ENCODE measurements around the gene LRBA. TPM values are rescaled to one million over a fixed set of nuclear protein-coding genes. Genes with fewer than 3 reads are reported as not detected.
"Not testable (repeated sequence)": the region's sequence is repeated elsewhere in the genome, so short reads cannot be mapped to it uniquely, and the experiment has no call there.

The LRBA gene
- total and polyA plus RNA-seq, 7 donors = 16.8 to 184 (median 91.1) TPM

DNA sequence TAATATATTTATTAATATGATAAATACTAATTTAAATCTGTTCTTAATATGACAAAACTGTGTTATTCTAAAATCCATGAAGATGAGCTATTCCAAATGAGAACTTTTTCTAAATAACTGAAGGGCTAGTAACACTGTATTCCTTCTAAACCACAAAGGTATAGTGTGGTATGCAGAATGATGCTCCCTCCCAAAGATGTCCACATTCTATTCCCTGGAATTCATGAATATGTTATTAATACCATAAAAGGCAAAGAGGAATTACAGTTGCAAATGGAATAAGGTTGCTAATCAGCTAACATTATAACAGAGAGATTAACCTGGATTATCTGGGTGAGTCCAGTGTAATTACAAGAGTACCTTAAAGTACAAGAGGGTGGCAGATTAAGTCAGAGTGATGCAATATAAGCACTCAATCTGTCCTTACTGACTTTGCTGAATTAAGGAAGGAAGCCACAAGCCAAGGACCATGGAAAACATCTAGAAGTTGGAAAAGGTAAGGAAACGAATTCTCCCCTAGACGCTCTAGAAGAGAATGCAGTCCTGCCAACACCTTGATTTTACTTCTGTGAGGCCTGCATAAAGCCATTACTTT is 453.8 kb downstream of the LRBA start:
- intact Hi-C loops (cut with DNase I) = no loop called here
- WGBS, 2 donors = 93 to 94% methylated on average over 2 of the region's 2 CpGs
- Histone ChIP-seq H3K4me1 (peaks cover 0 to 4% (median 0%) of the 10 kb centered on the region in 4 donors), H3K9me3 (peaks cover 0 to 5% (median 0%) of the 10 kb centered on the region in 4 donors), H3K36me3 (peaks cover 0 to 6% (median 0%) of the 10 kb centered on the region in 4 donors), H3K27ac (no peak overlapping the region), H3K27me3 (no peaks in the 10 kb centered on the region), H3K4me3 (no peak overlapping the region)
- TF ChIP-seq EP300 (IDR thresholded peaks at IDR 0.05) (no peak), POLR2A (IDR thresholded peaks at IDR 0.05) (no peak), POLR2AphosphoS5 (IDR thresholded peaks at IDR 0.05) (no peak)
- TF ChIP-seq, protein P1, sequence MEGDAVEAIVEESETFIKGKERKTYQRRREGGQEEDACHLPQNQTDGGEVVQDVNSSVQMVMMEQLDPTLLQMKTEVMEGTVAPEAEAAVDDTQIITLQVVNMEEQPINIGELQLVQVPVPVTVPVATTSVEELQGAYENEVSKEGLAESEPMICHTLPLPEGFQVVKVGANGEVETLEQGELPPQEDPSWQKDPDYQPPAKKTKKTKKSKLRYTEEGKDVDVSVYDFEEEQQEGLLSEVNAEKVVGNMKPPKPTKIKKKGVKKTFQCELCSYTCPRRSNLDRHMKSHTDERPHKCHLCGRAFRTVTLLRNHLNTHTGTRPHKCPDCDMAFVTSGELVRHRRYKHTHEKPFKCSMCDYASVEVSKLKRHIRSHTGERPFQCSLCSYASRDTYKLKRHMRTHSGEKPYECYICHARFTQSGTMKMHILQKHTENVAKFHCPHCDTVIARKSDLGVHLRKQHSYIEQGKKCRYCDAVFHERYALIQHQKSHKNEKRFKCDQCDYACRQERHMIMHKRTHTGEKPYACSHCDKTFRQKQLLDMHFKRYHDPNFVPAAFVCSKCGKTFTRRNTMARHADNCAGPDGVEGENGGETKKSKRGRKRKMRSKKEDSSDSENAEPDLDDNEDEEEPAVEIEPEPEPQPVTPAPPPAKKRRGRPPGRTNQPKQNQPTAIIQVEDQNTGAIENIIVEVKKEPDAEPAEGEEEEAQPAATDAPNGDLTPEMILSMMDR (IDR thresholded peaks at IDR 0.05) = no peak
- no peak for DNase-seq

DNA sequence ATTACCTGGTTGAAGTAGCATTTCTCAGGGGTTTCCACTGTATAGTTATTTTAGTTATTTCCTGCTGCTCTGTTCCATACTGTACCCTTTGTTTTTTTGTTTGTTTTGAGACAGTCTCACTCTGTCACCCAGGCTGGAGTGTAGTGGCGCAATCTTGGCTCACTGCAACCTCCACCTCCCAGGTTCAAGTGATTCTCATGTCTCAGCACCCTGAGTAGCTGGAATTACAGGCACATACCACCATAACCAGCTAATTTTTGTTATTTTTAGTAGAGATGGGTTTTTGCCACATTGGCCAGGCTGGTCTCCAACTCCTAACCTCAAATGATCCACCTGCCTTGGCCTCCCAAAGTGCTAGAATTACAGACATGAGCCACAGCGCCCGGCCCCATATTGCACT is 457.3 kb downstream of the LRBA start:
- H3K27ac ChIP-seq; H3K4me1 ChIP-seq; H3K27me3 ChIP-seq; H3K4me3 ChIP-seq; H3K36me3 ChIP-seq; DNase-seq; intact Hi-C loops (cut with DNase I); H3K9me3 ChIP-seq: not testable (repeated sequence)
- WGBS, 2 donors = 98 to 99% methylated on average over 3 of the region's 3 CpGs

DNA sequence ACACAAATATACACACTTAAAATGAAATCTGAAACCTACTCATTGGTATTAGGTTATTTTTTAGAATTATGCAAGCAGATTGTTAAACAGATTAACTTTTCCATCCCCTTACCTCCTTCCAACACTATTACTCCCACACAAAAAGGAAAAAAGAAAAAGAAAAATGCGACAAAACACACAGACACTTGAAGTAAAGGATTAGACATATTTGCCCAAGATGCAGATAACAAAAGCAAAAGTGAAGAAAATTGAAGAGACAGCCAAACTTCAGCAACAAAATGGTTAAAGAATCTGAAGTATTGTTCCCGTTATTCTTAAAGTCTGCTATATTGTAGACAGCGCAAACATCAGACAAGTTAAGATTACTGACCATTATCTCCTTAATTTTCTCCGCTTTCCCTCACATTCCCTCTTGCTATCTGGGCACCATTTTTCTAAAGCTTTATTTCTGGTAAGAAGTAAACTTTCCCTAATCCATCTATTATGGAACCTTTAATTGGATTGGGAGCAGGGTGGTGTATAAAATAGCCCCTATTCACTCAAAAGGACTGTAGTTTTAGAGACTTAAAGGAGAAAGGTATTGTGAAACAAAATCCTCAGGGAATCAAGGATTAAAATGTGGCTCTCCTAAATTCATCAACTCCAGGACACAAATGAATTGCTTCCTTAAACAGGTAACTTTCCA is 467.8 kb downstream of the LRBA start:
- H3K9me3 ChIP-seq = no peaks in the 10 kb centered on the region
- H3K27me3 ChIP-seq = no peaks in the 10 kb centered on the region
- no peak overlapping the region for H3K4me3 ChIP-seq
- no peak overlapping the region for H3K27ac ChIP-seq
- TF ChIP-seq, protein P1 (IDR thresholded peaks at IDR 0.05) = no peak
- no peak for TF ChIP-seq POLR2AphosphoS5 (IDR thresholded peaks at IDR 0.05)
- no peak for TF ChIP-seq POLR2A (IDR thresholded peaks at IDR 0.05)
- TF ChIP-seq EP300 (IDR thresholded peaks at IDR 0.05) = no peak
- intact Hi-C loops (cut with DNase I) = no loop called here
- peaks cover 0 to 51% (median 27%) of the 10 kb centered on the region in 4 donors for H3K4me1 ChIP-seq
- no peaks in the 10 kb centered on the region for H3K36me3 ChIP-seq
- WGBS, 2 donors = 84 to 85% methylated on average over 4 of the region's 4 CpGs
- no peak for DNase-seq

DNA sequence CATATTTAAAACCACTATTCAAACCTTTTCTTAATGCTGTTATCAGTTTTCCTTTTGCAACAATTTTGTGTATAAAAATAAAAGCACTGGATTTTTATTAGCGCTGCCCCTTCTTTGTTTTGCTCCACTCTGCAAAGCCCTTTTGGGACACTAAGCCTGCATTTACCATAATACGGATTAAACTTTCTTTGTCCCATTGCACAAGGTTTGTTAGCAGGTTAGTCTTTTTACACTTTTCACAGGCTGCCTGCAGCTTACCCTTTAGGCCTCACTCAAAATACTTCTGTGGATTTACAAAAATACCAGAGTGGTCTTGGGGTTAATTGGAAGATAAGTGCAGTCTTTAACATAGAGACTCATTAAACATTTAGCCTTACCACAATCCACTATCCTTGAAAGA is 468.8 kb downstream of the LRBA start:
- DNase-seq = no peak
- no peak overlapping the region for H3K4me3 ChIP-seq
- H3K27me3 ChIP-seq = no peaks in the 10 kb centered on the region
- TF ChIP-seq POLR2AphosphoS5 (IDR thresholded peaks at IDR 0.05) (no peak), EP300 (IDR thresholded peaks at IDR 0.05) (no peak), POLR2A (IDR thresholded peaks at IDR 0.05) (no peak)
- TF ChIP-seq, protein P1 (IDR thresholded peaks at IDR 0.05) = no peak
- H3K27ac ChIP-seq = no peak overlapping the region
- intact Hi-C loops (cut with DNase I) = no loop called here
- no peaks in the 10 kb centered on the region for H3K36me3 ChIP-seq
- no peaks in the 10 kb centered on the region for H3K9me3 ChIP-seq
- WGBS, 2 donors = 96 to 98% methylated on average over 2 of the region's 2 CpGs
- peaks cover 0 to 57% (median 28%) of the 10 kb centered on the region in 4 donors for H3K4me1 ChIP-seq

DNA sequence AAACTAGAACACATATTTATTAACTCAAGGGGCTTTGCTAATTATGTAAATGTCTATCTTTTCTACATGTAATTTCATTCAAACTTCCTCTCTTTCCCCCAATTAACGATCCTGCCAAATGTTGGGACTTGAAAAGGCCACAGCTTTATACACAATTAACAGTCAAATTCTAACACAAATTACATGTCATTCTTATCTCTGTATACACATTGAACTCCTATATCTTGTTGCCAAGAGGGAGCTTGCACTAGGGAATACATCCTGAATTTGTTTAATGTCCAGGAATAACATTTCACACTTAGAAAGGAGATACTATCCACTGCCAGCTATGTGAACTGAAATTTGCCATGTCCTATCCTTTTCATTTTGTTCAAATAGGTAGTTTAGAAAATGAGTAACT is 472.0 kb downstream of the LRBA start:
- no peak for DNase-seq
- no peaks in the 10 kb centered on the region for H3K9me3 ChIP-seq
- peaks cover 0 to 42% (median 27%) of the 10 kb centered on the region in 4 donors for H3K4me1 ChIP-seq
- no peak overlapping the region for H3K4me3 ChIP-seq
- intact Hi-C loops (cut with DNase I) = no loop called here
- TF ChIP-seq, protein P1 (IDR thresholded peaks at IDR 0.05) = no peak
- no peak for TF ChIP-seq POLR2A (IDR thresholded peaks at IDR 0.05)
- TF ChIP-seq POLR2AphosphoS5 (IDR thresholded peaks at IDR 0.05) = no peak
- no peak for TF ChIP-seq EP300 (IDR thresholded peaks at IDR 0.05)
- H3K36me3 ChIP-seq = no peaks in the 10 kb centered on the region
- WGBS, 2 donors = 63 to 82% methylated on average over 1 of the region's 1 CpG
- no peaks in the 10 kb centered on the region for H3K27me3 ChIP-seq
- no peak overlapping the region for H3K27ac ChIP-seq
